RWPE2 (cell line): ENCODE measurements around the gene EPB41L5.

Experiments
- ATAC-seq: fragments of 200-7000 bp; cut with Tn5 transposase; 3 replicates; pipeline ENCODE4 v1.9.1; 2021; ENCODE audit warnings: low read depth
- DNase-seq: peaks from one replicate; pipeline ENCODE4 v3.0.0-alpha.2; 2020; ENCODE audit warnings: low spot score
- H3K27ac ChIP-seq: fragments of 450-650 bp; 2 replicates; pipeline ENCODE4 v1.5.1; 2017; ENCODE audit warnings: mild to moderate bottlenecking; ENCODE audit not compliant: poor library complexity, severe bottlenecking
- H3K27me3 ChIP-seq: fragments of 250-450 bp; sonication (Bioruptor Pico); 2 replicates; pipeline ENCODE4 v1.5.1; 2021; ENCODE audit warnings: mild to moderate bottlenecking, moderate library complexity; ENCODE audit not compliant: insufficient read depth, poor library complexity, severe bottlenecking
- H3K36me3 ChIP-seq: fragments of 250-450 bp; sonication (Bioruptor Pico); 2 replicates; pipeline ENCODE4 v1.5.1; 2020; ENCODE audit warnings: low read depth, mild to moderate bottlenecking, moderate library complexity
- H3K4me1 ChIP-seq: fragments of 250-450 bp; sonication (Bioruptor Pico); 2 replicates; pipeline ENCODE4 v1.5.1; 2021; ENCODE audit warnings: mild to moderate bottlenecking, moderate library complexity; ENCODE audit not compliant: insufficient read depth, poor library complexity, severe bottlenecking
- H3K4me3 ChIP-seq: fragments of 250-450 bp; sonication (Bioruptor Pico); 2 replicates; pipeline ENCODE4 v1.5.1; 2021; ENCODE audit warnings: mild to moderate bottlenecking, moderate library complexity; ENCODE audit not compliant: severe bottlenecking
- H3K9me3 ChIP-seq: fragments of 250-450 bp; sonication (Bioruptor Pico); 2 replicates; pipeline ENCODE4 v1.5.1; 2021; ENCODE audit warnings: mild to moderate bottlenecking, moderate library complexity; ENCODE audit not compliant: severe bottlenecking
- CTCF ChIP-seq: fragments of 450-650 bp; IDR thresholded peaks from one replicate; pipeline ENCODE4 v1.5.1; 2017; ENCODE audit warnings: mild to moderate bottlenecking, moderate library complexity; ENCODE audit not compliant: poor library complexity, severe bottlenecking

EPB41L5 gene

GRCh38 chr2:120210270-120210693 is 197.4 kb downstream of the EPB41L5 start:
- no peaks in the 10 kb centered on the region for H3K36me3 ChIP-seq
- no peak overlapping the region for H3K4me3 ChIP-seq
- H3K27me3 ChIP-seq: no peaks in the 10 kb centered on the region
- H3K4me1 ChIP-seq: no peaks in the 10 kb centered on the region
- ATAC-seq: no peak
- DNase-seq: no peak
- no peaks in the 10 kb centered on the region for H3K9me3 ChIP-seq
- no peak for TF ChIP-seq CTCF
- H3K27ac ChIP-seq: no peak overlapping the region

DNA sequence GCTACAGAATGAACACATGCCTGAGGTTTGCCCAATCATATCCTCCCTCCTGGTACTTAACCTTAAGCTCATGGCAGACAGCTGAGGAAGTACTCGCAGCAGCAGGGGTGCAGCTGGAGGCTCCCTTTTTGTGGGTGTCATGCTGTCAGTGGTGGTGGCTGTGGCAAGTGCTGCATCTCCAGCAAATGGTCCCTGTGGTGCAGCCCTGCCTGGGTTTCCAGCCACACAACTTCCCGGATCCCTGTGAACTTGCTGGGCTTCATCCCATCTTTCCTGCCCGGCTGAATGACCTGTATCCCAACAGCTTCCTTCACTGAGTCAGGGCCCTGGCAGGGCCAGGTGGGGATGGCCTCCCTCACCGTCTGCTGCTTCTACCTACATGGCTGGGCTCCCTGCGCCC is 205.3 kb downstream of the EPB41L5 start:
- Histone ChIP-seq H3K27ac (no peak overlapping the region), H3K4me1 (peaks cover 16% of the 10 kb centered on the region), H3K9me3 (no peaks in the 10 kb centered on the region), H3K27me3 (no peaks in the 10 kb centered on the region), H3K4me3 (no peak overlapping the region), H3K36me3 (peaks cover 27% of the 10 kb centered on the region)
- TF ChIP-seq CTCF: no peak
- no peak for ATAC-seq
- DNase-seq: no peak

DNA sequence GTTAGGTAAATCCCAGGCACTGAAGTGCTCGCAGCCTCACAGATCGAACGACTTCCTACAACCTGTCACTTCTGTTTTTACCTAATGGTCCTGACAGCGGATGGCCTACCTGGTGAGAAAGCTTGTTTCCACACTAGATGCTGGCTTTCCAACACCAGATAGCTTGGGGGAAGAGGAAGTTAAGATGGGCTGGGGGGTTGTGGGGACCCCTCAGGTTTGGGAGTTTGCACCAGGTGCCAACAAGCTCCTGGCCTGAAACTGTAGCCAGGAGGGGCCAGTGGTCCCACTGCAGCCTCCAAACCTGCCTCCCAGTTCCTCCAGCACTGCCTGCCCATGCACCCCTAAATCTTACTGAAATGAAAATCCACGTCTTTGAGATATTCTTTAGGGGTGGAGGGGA is 206.4 kb downstream of the EPB41L5 start:
- DNase-seq: no peak
- ATAC-seq: no peak
- peaks cover 27% of the 10 kb centered on the region for H3K36me3 ChIP-seq
- TF ChIP-seq CTCF: no peak
- no peak overlapping the region for H3K27ac ChIP-seq
- H3K4me3 ChIP-seq: no peak overlapping the region
- H3K4me1 ChIP-seq: peaks cover 21% of the 10 kb centered on the region
- no peaks in the 10 kb centered on the region for H3K27me3 ChIP-seq
- H3K9me3 ChIP-seq: no peaks in the 10 kb centered on the region

GRCh38 chr2:120219766-120220165 is 206.9 kb downstream of the EPB41L5 start:
- no peak overlapping the region for H3K4me3 ChIP-seq
- H3K36me3 ChIP-seq: peaks cover 27% of the 10 kb centered on the region
- H3K27me3 ChIP-seq: no peaks in the 10 kb centered on the region
- no peak for ATAC-seq
- no peak overlapping the region for H3K27ac ChIP-seq
- no peak for TF ChIP-seq CTCF
- peaks cover 21% of the 10 kb centered on the region for H3K4me1 ChIP-seq
- DNase-seq: no peak
- no peaks in the 10 kb centered on the region for H3K9me3 ChIP-seq

- Histone ChIP-seq H3K4me3 (no peak overlapping the region), H3K27ac (no peak overlapping the region), H3K9me3 (no peaks in the 10 kb centered on the region), H3K36me3 (peaks cover 27% of the 10 kb centered on the region), H3K27me3 (no peaks in the 10 kb centered on the region), H3K4me1 (peaks cover 21% of the 10 kb centered on the region)
- no peak for TF ChIP-seq CTCF
- DNase-seq: no peak
- no peak for ATAC-seq
Measured at GRCh38 chr2:120220756-120221155, 207.9 kb downstream of the EPB41L5 start.
